Myocyte (in vitro differentiated cells): ENCODE results near the gene MAP2K7. TPM values are rescaled to one million over a fixed set of nuclear protein-coding genes. Genes with fewer than 3 reads are reported as not detected.
"Not testable (repeated sequence)": the region's sequence is repeated elsewhere in the genome, so short reads cannot be mapped to it uniquely, and the experiment has no call there.

Experiments used
- DNase-seq: peaks from one replicate; pipeline ENCODE4 v3.0.0-alpha.2; 2012; ENCODE audit warnings: low read depth
- polyA plus RNA-seq: library from polyadenylated mRNA; unstranded; fragments of >200 nt; gene quantifications from one replicate; pipeline ENCODE4 v1.2.1, GENCODE V29; 2012; ENCODE audit warnings: missing spikeins
- total RNA-seq: library from RNA; depleted of rRNA; stranded (reverse); fragments of >200 nt; gene quantifications from 2 replicates; pipeline ENCODE4 v1.2.3, GENCODE V29; 2014

MAP2K7 gene
- 13.1 and 16.0 TPM in 2 replicates for total RNA-seq
- polyA plus RNA-seq: 25.3 TPM

GRCh38 chr19:7903244-7904073 is at the start of gene MAP2K7:
MAP2K7 (plus strand) TSS chr19:7903877; CDS start chr19:7903945, 68 bp downstream.
- DNase-seq: peak; percentile 99

- no peak for DNase-seq
Measured at GRCh38 chr19:7855426-7856108, 48.1 kb upstream of the MAP2K7 start.

GRCh38 chr19:7856109-7856591 is 47.5 kb upstream of the MAP2K7 start:
- no peak for DNase-seq

- no peak for DNase-seq
Measured at GRCh38 chr19:7856679-7857663, 46.7 kb upstream of the MAP2K7 start.

GRCh38 chr19:7857727-7858108 is 46.0 kb upstream of the MAP2K7 start:
- DNase-seq: no peak

GRCh38 chr19:7858109-7858770 is 45.4 kb upstream of the MAP2K7 start:
- DNase-seq: no peak

GRCh38 chr19:7859087-7859486 is 44.6 kb upstream of the MAP2K7 start:
- DNase-seq: not testable (repeated sequence)

- DNase-seq: no peak
Measured at GRCh38 chr19:7859831-7860713, 43.6 kb upstream of the MAP2K7 start.

GRCh38 chr19:7860714-7861618 is 42.7 kb upstream of the MAP2K7 start:
- DNase-seq: no peak

- DNase-seq: no peak
Measured at GRCh38 chr19:7861619-7862412, 41.9 kb upstream of the MAP2K7 start.

- DNase-seq: no peak
Measured at GRCh38 chr19:7862413-7862951, 41.2 kb upstream of the MAP2K7 start.

GRCh38 chr19:7863157-7863970 is 40.3 kb upstream of the MAP2K7 start:
- no peak for DNase-seq

GRCh38 chr19:7863971-7864689 is 39.5 kb upstream of the MAP2K7 start:
- DNase-seq: no peak

GRCh38 chr19:7864690-7865074 is 39.0 kb upstream of the MAP2K7 start:
- DNase-seq: no peak

GRCh38 chr19:7865262-7865911 is 38.3 kb upstream of the MAP2K7 start:
- DNase-seq: no peak
